ENCODE data around the gene INO80E. TPM values are rescaled to one million over a fixed set of nuclear protein-coding genes. Genes with fewer than 3 reads are reported as not detected.

INO80E gene
- total and polyA plus RNA-seq, 2 donors (not counting 1 experiment from before 2014, with no cell fraction given): 103 to 113 TPM

- no peak overlapping the region for H3K4me3 ChIP-seq (ENCODE audit: control extremely low read depth in 1 of 5, extremely low read depth in 1 of 5, insufficient read depth in 1 of 5, low read depth in 2 of 5, low read length in 4 of 5)
- ChIA-PET POLR2A (interaction anchor here (0.6 to 0.7 kb wide), 2 partner anchors 44 to 188 kb away, joined by 3 to 5 read pairs; no protein-coding TSS in a partner anchor), CTCF (interaction anchor here (1.6 kb wide), 1 partner anchor 37 kb away, joined by 3 read pairs; no protein-coding TSS in a partner anchor)
- ATAC-seq (ENCODE audit: low read depth): no peak
- H3K36me3 ChIP-seq (replicated peaks in 1 of 2; ENCODE audit: control extremely low read depth in 1 of 2, control insufficient read depth in 1 of 2, extremely low read depth in 1 of 2, insufficient read depth in 2 of 2, low read length in 1 of 2): peaks cover 2 to 7% of the 10 kb centered on the region in 2 experiments
- H3K79me2 ChIP-seq (ENCODE audit: control insufficient read depth, insufficient read depth, low read length): peaks cover 26% of the 10 kb centered on the region
- intact Hi-C loops (cut with micrococcal nuclease): loop anchor here (5.0 kb wide), 4 partner anchors 154 to 726 kb away; partner anchors contain the start of genes FBRS, KIF22, PAGR1 and SRCAP
- Mint-ChIP-seq H3K27ac (peak overlapping the region; percentile 20), H3K4me3 (no peak overlapping the region), H3K9me3 (ENCODE audit: insufficient read depth) (no peaks in the 10 kb centered on the region), H3K4me1 (peaks cover 31% of the 10 kb centered on the region), H3K27me3 (no peaks in the 10 kb centered on the region)
- no peak overlapping the region for H2AFZ ChIP-seq (ENCODE audit: insufficient read depth, low read depth, low read length, poor library complexity, severe bottlenecking)
- peaks cover 5% of the 10 kb centered on the region for H4K20me1 ChIP-seq (ENCODE audit: control insufficient read depth, insufficient read depth, low read length, poor library complexity, severe bottlenecking)
- no peak overlapping the region for H3K27ac ChIP-seq (ENCODE audit: low read length in 2 of 2)
- no peak overlapping the region for H3K9ac ChIP-seq (ENCODE audit: low read length)
- H3K4me1 ChIP-seq (ENCODE audit: control insufficient read depth in 2 of 2, insufficient read depth in 2 of 2, low read length in 2 of 2): peaks cover 28 to 33% of the 10 kb centered on the region in 2 donors
- H3K9me3 ChIP-seq (ENCODE audit: control extremely low read depth in 1 of 3, control insufficient read depth in 2 of 3, insufficient read depth in 1 of 3, low read length in 2 of 3): no peaks in the 10 kb centered on the region
- TF ChIP-seq EZH2 (IDR thresholded peaks at IDR 0.05; ENCODE audit: borderline replicate concordance, insufficient read depth, low read depth, low read length, poor library complexity, severe bottlenecking) (no peak), CTCF (IDR thresholded peaks at IDR 0.05) (no peak)
- H3K27me3 ChIP-seq (replicated peaks in 1 of 4; ENCODE audit: control extremely low read depth in 1 of 4, control insufficient read depth in 3 of 4, insufficient read depth in 4 of 4, low read length in 3 of 4): no peaks in the 10 kb centered on the region
- no peak overlapping the region for H3K4me2 ChIP-seq (replicated peaks; ENCODE audit: low read depth, low read length, poor library complexity, severe bottlenecking)
- DNase-seq: peak; percentile 5
- 100% methylated on average over 4 of the region's 8 CpGs for WGBS (ENCODE audit: insufficient coverage)
These were observed 24.7 kb upstream of the INO80E start for GRCh38 chr16:29971304-29971703.

DNA sequence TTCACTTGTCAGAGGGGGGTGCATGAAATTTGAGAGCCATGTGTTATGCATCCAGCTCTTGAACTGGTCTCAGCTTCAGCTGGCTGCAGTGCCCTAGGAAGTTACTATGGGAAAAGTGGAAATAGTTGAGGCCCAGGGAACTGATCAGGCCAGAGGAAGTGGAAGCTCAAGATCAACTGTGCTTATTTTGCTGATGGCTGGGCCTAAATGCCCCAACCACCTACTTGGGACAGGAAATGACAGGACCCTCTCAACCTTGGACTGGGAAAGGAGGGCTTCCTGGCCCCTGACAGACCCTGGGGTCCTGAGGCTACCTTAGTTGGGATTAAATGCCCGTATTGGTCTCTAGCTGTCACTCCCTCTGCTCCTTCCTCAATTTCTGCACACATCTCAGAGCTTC is 23.5 kb upstream of the INO80E start:
- intact Hi-C loops (cut with micrococcal nuclease): loop anchor here (5.0 kb wide), 4 partner anchors 155 to 725 kb away; partner anchors contain the start of genes FBRS, KIF22, PAGR1 and SRCAP
- H3K27ac ChIP-seq (ENCODE audit: low read length in 2 of 2): peak overlapping the region in 1 of 2 donors; percentile 54
- no peak overlapping the region for H3K9ac ChIP-seq (ENCODE audit: low read length)
- Mint-ChIP-seq H3K4me3 (peak overlapping the region; percentile 48), H3K27me3 (no peaks in the 10 kb centered on the region), H3K27ac (no peak overlapping the region), H3K9me3 (ENCODE audit: insufficient read depth) (no peaks in the 10 kb centered on the region), H3K4me1 (peaks cover 36% of the 10 kb centered on the region)
- H3K4me2 ChIP-seq (replicated peaks; ENCODE audit: low read depth, low read length, poor library complexity, severe bottlenecking): no peak overlapping the region
- peaks cover 31 to 38% of the 10 kb centered on the region in 2 donors for H3K4me1 ChIP-seq (ENCODE audit: control insufficient read depth in 2 of 2, insufficient read depth in 2 of 2, low read length in 2 of 2)
- H3K79me2 ChIP-seq (ENCODE audit: control insufficient read depth, insufficient read depth, low read length): peaks cover 38% of the 10 kb centered on the region
- H3K27me3 ChIP-seq (replicated peaks in 1 of 4; ENCODE audit: control extremely low read depth in 1 of 4, control insufficient read depth in 3 of 4, insufficient read depth in 4 of 4, low read length in 3 of 4): no peaks in the 10 kb centered on the region
- DNase-seq (peak; percentile 22), ATAC-seq (ENCODE audit: low read depth) (no peak)
- H3K36me3 ChIP-seq (replicated peaks in 1 of 2; ENCODE audit: control extremely low read depth in 1 of 2, control insufficient read depth in 1 of 2, extremely low read depth in 1 of 2, insufficient read depth in 2 of 2, low read length in 1 of 2): peaks cover 2 to 7% of the 10 kb centered on the region in 2 experiments
- H3K4me3 ChIP-seq (ENCODE audit: control extremely low read depth in 1 of 5, extremely low read depth in 1 of 5, insufficient read depth in 1 of 5, low read depth in 2 of 5, low read length in 4 of 5): no peak overlapping the region
- CTCF ChIA-PET: interaction anchor here (1.1 to 2.0 kb wide), 5 partner anchors 9 to 124 kb away, joined by 3 to 14 read pairs (median 5); partner anchors contain the start of genes KCTD13 and TMEM219
- peaks cover 11% of the 10 kb centered on the region for H4K20me1 ChIP-seq (ENCODE audit: control insufficient read depth, insufficient read depth, low read length, poor library complexity, severe bottlenecking)
- POLR2A ChIA-PET: interaction anchor here (0.8 to 1.5 kb wide), 4 partner anchors 10 to 109 kb away, joined by 3 to 7 read pairs (median 4); partner anchors contain the start of genes HIRIP3, KCTD13 and TMEM219
- H2AFZ ChIP-seq (ENCODE audit: insufficient read depth, low read depth, low read length, poor library complexity, severe bottlenecking): no peak overlapping the region
- H3K9me3 ChIP-seq (ENCODE audit: control extremely low read depth in 1 of 3, control insufficient read depth in 2 of 3, insufficient read depth in 1 of 3, low read length in 2 of 3): no peaks in the 10 kb centered on the region
- WGBS (ENCODE audit: insufficient coverage): 100% methylated on average over 1 of the region's 1 CpG
- TF ChIP-seq CTCF (IDR thresholded peaks at IDR 0.05): no peak
- TF ChIP-seq EZH2 (IDR thresholded peaks at IDR 0.05; ENCODE audit: borderline replicate concordance, insufficient read depth, low read depth, low read length, poor library complexity, severe bottlenecking): no peak
